CD4-positive, alpha-beta memory T cell (primary cell): ENCODE results near the gene PLAU. TPM values are rescaled to one million over a fixed set of nuclear protein-coding genes. Genes with fewer than 3 reads are reported as not detected.

Source experiments
- CTCF ChIA-PET: fragments of 350-600 bp; sonication (Branson Sonifier 250); formaldehyde crosslinking; loops from one replicate; lab custom pipeline; 2021; ENCODE audit warnings: inconsistent platforms; ENCODE audit not compliant: partially characterized antibody; lab: Charles Lee
- POLR2A ChIA-PET: fragments of 350-600 bp; sonication (Branson Sonifier 250); formaldehyde crosslinking; loops from one replicate; lab custom pipeline; 2021; ENCODE audit not compliant: partially characterized antibody; lab: Charles Lee
- DNase-seq, 5 donors: peaks; one replicate each; pipeline versions ENCODE4 v3.0.0 to v3.0.0-alpha.2; 2020 to 2022; ENCODE audit warnings: mixed read lengths in 1 of 5
- H3K27ac ChIP-seq: one replicate; pipeline ENCODE4 v1.7.0; 2013; ENCODE audit warnings: low read depth, low read length
- H3K27me3 ChIP-seq: 2 replicates; pipeline ENCODE4 v1.7.0; 2013; ENCODE audit warnings: mild to moderate bottlenecking, low read length, moderate library complexity; ENCODE audit not compliant: insufficient read depth
- H3K36me3 ChIP-seq: 2 replicates; pipeline ENCODE4 v1.7.0; 2013; ENCODE audit warnings: mild to moderate bottlenecking, low read length, moderate library complexity; ENCODE audit not compliant: insufficient read depth
- H3K4me1 ChIP-seq: 2 replicates; pipeline ENCODE4 v1.7.0; 2013; ENCODE audit warnings: mild to moderate bottlenecking, low read length, moderate library complexity; ENCODE audit not compliant: insufficient read depth
- H3K4me3 ChIP-seq, 2 donors: one replicate each; pipeline ENCODE4 v1.7.0; 2013; ENCODE audit warnings: low read length in 2 of 2, mild to moderate bottlenecking in 1 of 2
- H3K9me3 ChIP-seq, 2 donors: one replicate each; pipeline ENCODE4 v1.7.0; 2013; ENCODE audit warnings: low read length in 2 of 2, control low read depth in 1 of 2; ENCODE audit not compliant: control insufficient read depth in 1 of 2
- H3K27ac Mint-ChIP-seq, 7 donors: one replicate each; pipeline ENCODE4 v1.8.0; 2020 to 2021; ENCODE audit warnings: mixed read lengths in 7 of 7, mild to moderate bottlenecking in 6 of 7, inconsistent platforms in 3 of 7, moderate library complexity in 3 of 7
- H3K27me3 Mint-ChIP-seq, 2 donors: one replicate each; pipeline ENCODE4 v1.8.0; 2020 to 2021; ENCODE audit warnings: mixed read lengths in 2 of 2
- H3K36me3 Mint-ChIP-seq, 2 donors: one replicate each; pipeline ENCODE4 v1.8.0; 2020 to 2021; ENCODE audit warnings: mixed read lengths in 2 of 2, inconsistent platforms in 1 of 2, mild to moderate bottlenecking in 1 of 2
- H3K4me1 Mint-ChIP-seq, 4 donors: one replicate each; pipeline ENCODE4 v1.8.0; 2020 to 2021; ENCODE audit warnings: mixed read lengths in 4 of 4, mild to moderate bottlenecking in 1 of 4
- H3K4me3 Mint-ChIP-seq, 8 donors: one replicate each; pipeline ENCODE4 v1.8.0; 2020 to 2021; ENCODE audit warnings: mixed read lengths in 8 of 8, mild to moderate bottlenecking in 7 of 8, moderate library complexity in 6 of 8, inconsistent platforms in 3 of 8
- H3K9me3 Mint-ChIP-seq, 8 donors: one replicate each; pipeline ENCODE4 v1.8.0; 2020 to 2021; ENCODE audit warnings: mixed read lengths in 8 of 8, mild to moderate bottlenecking in 5 of 8, inconsistent platforms in 3 of 8, moderate library complexity in 1 of 8
- intact Hi-C: fragments of 100-400 bp; cut with micrococcal nuclease; formaldehyde crosslinking; loops from one replicate; pipeline ENCODE4 v1.15.1; 2023
- polyA plus RNA-seq, 2 donors: library from polyadenylated mRNA; unstranded; fragments of 300-500 nt; fragmentation: Illumina TruSeq; gene quantifications; one replicate each; pipeline ENCODE4 v1.2.3, GENCODE V29; 2021
- total RNA-seq, 2 experiments: library from RNA; stranded (reverse); gene quantifications; one replicate each; pipeline ENCODE4 v1.2.3, GENCODE V29; 2021

The PLAU gene
- total and polyA plus RNA-seq, 4 experiments from 2014 or later, result 0.64 to 0.91 TPM; not detected in 2

DNA sequence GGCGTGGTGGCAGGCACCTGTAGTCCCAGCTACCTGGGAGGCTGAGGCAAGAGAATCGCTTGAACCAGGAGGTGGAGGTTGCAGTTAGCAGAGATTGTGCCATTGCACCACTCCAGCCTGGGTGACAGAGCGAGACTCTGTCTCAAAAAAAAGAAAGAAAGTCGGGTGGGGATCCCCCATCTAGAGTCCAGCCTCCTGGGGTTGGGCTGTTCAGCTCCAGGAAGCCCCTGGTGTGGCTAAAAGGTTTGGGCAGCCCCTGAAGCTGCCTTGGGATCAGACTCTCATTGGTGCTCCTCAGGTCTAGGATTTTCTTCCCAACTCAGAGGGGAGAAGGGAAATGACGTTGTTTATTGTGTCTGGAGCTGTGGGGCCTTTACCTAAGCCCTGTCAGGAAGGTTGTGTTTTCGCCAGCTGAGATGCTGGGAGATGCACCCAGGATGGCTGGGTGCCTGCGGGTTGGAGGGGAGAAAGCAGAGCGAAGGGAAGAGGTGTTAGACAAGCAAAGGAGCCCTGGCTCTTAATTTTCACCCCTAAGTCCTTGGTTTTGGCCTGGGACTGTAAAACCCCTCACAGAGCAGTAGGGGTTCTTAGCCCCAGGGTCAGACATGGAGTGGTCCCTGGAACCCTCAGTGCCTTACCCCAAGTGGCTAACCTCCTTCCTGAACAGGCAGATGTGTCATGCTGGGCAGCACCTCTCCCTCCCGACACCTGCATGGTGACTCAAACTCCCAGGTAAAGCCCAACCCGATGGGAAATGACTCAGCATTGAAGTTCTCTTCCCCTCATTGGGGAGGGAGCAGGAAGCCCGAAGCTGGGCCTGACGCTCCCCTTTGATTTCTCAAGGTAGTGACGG, 21.1 kb downstream of the PLAU start:
- POLR2A ChIA-PET, result interaction anchor here (1.0 to 1.6 kb wide), 6 partner anchors 8 to 57 kb away, joined by 3 to 6 read pairs (median 4); partner anchors contain the start of genes CAMK2G and PLAU
- CTCF ChIA-PET, result interaction anchor here (0.7 to 19.8 kb wide), 4 partner anchors 9 to 101 kb away, joined by 3 to 726 read pairs (median 9); no protein-coding TSS in a partner anchor

GRCh38 chr10:73932620-73933112, 21.7 kb downstream of the PLAU start:
- peaks cover 13% of the 10 kb centered on the region for H3K4me1 ChIP-seq
- intact Hi-C loops, result no loop called here
- no peaks in the 10 kb centered on the region for H3K36me3 Mint-ChIP-seq
- peaks cover 0 to 3% of the 10 kb centered on the region in 2 donors for H3K27me3 Mint-ChIP-seq
- no peak overlapping the region for H3K27ac ChIP-seq
- H3K4me3 Mint-ChIP-seq, result peak overlapping the region in 1 of 8 donors; percentile 17
- CTCF ChIA-PET, result interaction anchor here (0.7 to 19.8 kb wide), 5 partner anchors 8 to 102 kb away, joined by 3 to 726 read pairs (median 3); no protein-coding TSS in a partner anchor
- no peaks in the 10 kb centered on the region for H3K27me3 ChIP-seq
- H3K4me3 ChIP-seq, result no peak overlapping the region
- DNase-seq, result no peak
- peaks cover 0 to 1% (median 0%) of the 10 kb centered on the region in 8 donors for H3K9me3 Mint-ChIP-seq
- peaks cover 6 to 15% (median 10%) of the 10 kb centered on the region in 4 donors for H3K4me1 Mint-ChIP-seq
- POLR2A ChIA-PET, result interaction anchor here (1.0 to 1.6 kb wide), 6 partner anchors 8 to 58 kb away, joined by 3 to 6 read pairs (median 4); partner anchors contain the start of genes CAMK2G and PLAU
- H3K27ac Mint-ChIP-seq, result peak overlapping the region in 3 of 7 donors; percentile 15 to 72 (median 24)
- no peaks in the 10 kb centered on the region for H3K36me3 ChIP-seq
- no peaks in the 10 kb centered on the region for H3K9me3 ChIP-seq

More for the DNA sequence above, 21.1 kb downstream of the PLAU start:
- Histone ChIP-seq H3K9me3 (no peaks in the 10 kb centered on the region), H3K27me3 (no peaks in the 10 kb centered on the region), H3K4me3 (no peak overlapping the region), H3K27ac (no peak overlapping the region), H3K4me1 (peaks cover 13% of the 10 kb centered on the region), H3K36me3 (no peaks in the 10 kb centered on the region)
- peaks cover 6 to 15% (median 10%) of the 10 kb centered on the region in 4 donors for H3K4me1 Mint-ChIP-seq
- DNase-seq, result peak; percentile 46 to 89 (median 51)
- no peaks in the 10 kb centered on the region for H3K36me3 Mint-ChIP-seq
- peaks cover 0 to 1% (median 0%) of the 10 kb centered on the region in 8 donors for H3K9me3 Mint-ChIP-seq
- peak overlapping the region in 4 of 7 donors; percentile 24 to 72 (median 48) for H3K27ac Mint-ChIP-seq
- intact Hi-C loops, result no loop called here
- peak overlapping the region in 2 of 8 donors; percentile 17 to 38 for H3K4me3 Mint-ChIP-seq
- H3K27me3 Mint-ChIP-seq, result peaks cover 0 to 3% of the 10 kb centered on the region in 2 donors

DNA sequence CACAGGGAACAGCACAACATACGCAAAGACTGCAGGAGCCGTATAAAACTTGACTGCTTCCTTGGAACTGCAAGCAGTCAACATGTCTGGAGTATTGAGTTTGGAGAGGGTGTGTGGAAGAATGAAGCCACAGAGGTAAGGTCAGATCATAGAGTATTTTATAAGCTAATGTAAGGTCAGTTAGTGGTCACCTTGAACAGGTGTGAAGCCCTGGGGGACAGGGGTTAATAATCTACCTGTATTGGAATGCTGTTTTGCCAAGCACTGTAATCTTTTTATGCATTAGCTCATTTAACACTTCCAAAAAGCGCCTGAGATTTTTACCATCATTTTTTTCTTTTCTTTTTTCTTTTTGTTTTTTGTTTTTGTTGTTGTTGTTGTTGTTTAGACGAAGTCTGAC, 23.1 kb downstream of the PLAU start:
- H3K27ac ChIP-seq, result no peak overlapping the region
- intact Hi-C loops, result no loop called here
- H3K9me3 Mint-ChIP-seq, result peaks cover 0 to 1% (median 0%) of the 10 kb centered on the region in 8 donors
- H3K4me3 ChIP-seq, result no peak overlapping the region
- H3K4me1 ChIP-seq, result peaks cover 13% of the 10 kb centered on the region
- H3K27ac Mint-ChIP-seq, result no peak overlapping the region
- CTCF ChIA-PET, result interaction anchor here (19.8 kb wide), 1 partner anchor 49 kb away, joined by 726 read pairs; no protein-coding TSS in a partner anchor
- peaks cover 6 to 15% (median 10%) of the 10 kb centered on the region in 4 donors for H3K4me1 Mint-ChIP-seq
- no peaks in the 10 kb centered on the region for H3K9me3 ChIP-seq
- H3K4me3 Mint-ChIP-seq, result no peak overlapping the region
- H3K36me3 Mint-ChIP-seq, result no peaks in the 10 kb centered on the region
- no peak for DNase-seq
- peaks cover 0 to 2% of the 10 kb centered on the region in 2 donors for H3K27me3 Mint-ChIP-seq
- POLR2A ChIA-PET, result no interaction called here
- no peaks in the 10 kb centered on the region for H3K36me3 ChIP-seq
- H3K27me3 ChIP-seq, result no peaks in the 10 kb centered on the region

DNA sequence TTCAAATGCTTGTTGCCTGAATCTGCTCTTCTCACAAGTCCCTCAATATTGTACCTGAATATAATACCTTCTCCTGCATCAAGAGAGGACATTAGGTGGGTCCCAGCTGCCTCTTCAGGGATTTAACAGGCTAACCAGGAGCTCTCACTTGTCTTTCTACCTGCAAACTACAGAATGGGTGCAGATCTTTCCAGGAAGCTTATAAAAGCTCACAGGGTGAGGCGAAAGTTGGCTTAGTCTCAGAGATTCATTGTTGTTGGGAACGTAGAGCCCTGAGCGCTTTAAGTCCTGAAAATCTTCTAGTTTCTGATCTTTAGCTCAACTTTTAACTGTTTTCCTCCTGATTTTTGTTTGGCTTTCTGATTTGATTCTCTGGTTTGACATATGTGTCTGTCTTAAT, 25.0 kb downstream of the PLAU start:
- H3K4me1 ChIP-seq, result peaks cover 20% of the 10 kb centered on the region
- no peak overlapping the region for H3K27ac ChIP-seq
- Mint-ChIP-seq H3K4me1 (peaks cover 10 to 20% (median 15%) of the 10 kb centered on the region in 4 donors), H3K27ac (peak overlapping the region in 2 of 7 donors; percentile 15 to 57), H3K27me3 (no peaks in the 10 kb centered on the region), H3K4me3 (no peak overlapping the region), H3K9me3 (peaks cover 0 to 1% (median 0%) of the 10 kb centered on the region in 8 donors), H3K36me3 (no peaks in the 10 kb centered on the region)
- no peaks in the 10 kb centered on the region for H3K36me3 ChIP-seq
- H3K27me3 ChIP-seq, result no peaks in the 10 kb centered on the region
- no peak for DNase-seq
- ChIA-PET POLR2A (interaction anchor here (1.0 kb wide), 1 partner anchor 49 kb away, joined by 6 read pairs; no protein-coding TSS in a partner anchor), CTCF (interaction anchor here (1.2 to 19.8 kb wide), 5 partner anchors 9 to 163 kb away, joined by 3 to 726 read pairs (median 4); no protein-coding TSS in a partner anchor)
- intact Hi-C loops, result no loop called here
- H3K9me3 ChIP-seq, result no peaks in the 10 kb centered on the region
- H3K4me3 ChIP-seq, result no peak overlapping the region

GRCh38 chr10:73937333-73938043, 26.6 kb downstream of the PLAU start:
- H3K9me3 ChIP-seq, result no peaks in the 10 kb centered on the region
- H3K27ac Mint-ChIP-seq, result peak overlapping the region in 1 of 7 donors; percentile 65
- H3K4me1 ChIP-seq, result peaks cover 14% of the 10 kb centered on the region
- H3K27me3 Mint-ChIP-seq, result no peaks in the 10 kb centered on the region
- no peak for DNase-seq
- H3K27me3 ChIP-seq, result no peaks in the 10 kb centered on the region
- H3K9me3 Mint-ChIP-seq, result no peaks in the 10 kb centered on the region
- POLR2A ChIA-PET, result interaction anchor here (4.1 kb wide), 1 partner anchor 51 kb away, joined by 29 read pairs; no protein-coding TSS in a partner anchor
- peaks cover 6 to 14% (median 11%) of the 10 kb centered on the region in 4 donors for H3K4me1 Mint-ChIP-seq
- H3K4me3 ChIP-seq, result no peak overlapping the region
- intact Hi-C loops, result no loop called here
- no peak overlapping the region for H3K27ac ChIP-seq
- H3K36me3 Mint-ChIP-seq, result no peaks in the 10 kb centered on the region
- no peaks in the 10 kb centered on the region for H3K36me3 ChIP-seq
- CTCF ChIA-PET, result interaction anchor here (0.8 to 19.8 kb wide), 6 partner anchors 53 to 139 kb away, joined by 3 to 726 read pairs (median 4); no protein-coding TSS in a partner anchor
- no peak overlapping the region for H3K4me3 Mint-ChIP-seq

- intact Hi-C loops, result loop anchor here (1.0 to 2.0 kb wide), 4 partner anchors 54 to 141 kb away; no protein-coding TSS in a partner anchor
- peak overlapping the region in 5 of 7 donors; percentile 37 to 82 (median 74) for H3K27ac Mint-ChIP-seq
- H3K27me3 ChIP-seq, result no peaks in the 10 kb centered on the region
- peaks cover 10% of the 10 kb centered on the region for H3K4me1 ChIP-seq
- H3K27ac ChIP-seq, result no peak overlapping the region
- no peaks in the 10 kb centered on the region for H3K9me3 Mint-ChIP-seq
- no peak overlapping the region for H3K4me3 ChIP-seq
- H3K27me3 Mint-ChIP-seq, result peaks cover 0 to 2% of the 10 kb centered on the region in 2 donors
- peak overlapping the region in 7 of 8 donors; percentile 49 to 79 (median 66) for H3K4me3 Mint-ChIP-seq
- H3K36me3 ChIP-seq, result no peaks in the 10 kb centered on the region
- H3K36me3 Mint-ChIP-seq, result no peaks in the 10 kb centered on the region
- H3K4me1 Mint-ChIP-seq, result peaks cover 6 to 9% (median 8%) of the 10 kb centered on the region in 4 donors
- ChIA-PET CTCF (interaction anchor here (0.8 to 19.8 kb wide), 67 partner anchors 8 to 190 kb away, joined by 3 to 726 read pairs (median 7); partner anchors contain the start of genes PLAU and VCL), POLR2A (interaction anchor here (0.7 to 4.1 kb wide), 17 partner anchors 9 to 294 kb away, joined by 3 to 29 read pairs (median 4); partner anchors contain the start of genes CAMK2G, PLAU and VCL)
- no peaks in the 10 kb centered on the region for H3K9me3 ChIP-seq
- peak; percentile 78 to 85 (median 79) for DNase-seq
Measured at GRCh38 chr10:73940634-73941221, 29.8 kb downstream of the PLAU start.
